Measurements from ENCODE around the gene WWOX.

DNA sequence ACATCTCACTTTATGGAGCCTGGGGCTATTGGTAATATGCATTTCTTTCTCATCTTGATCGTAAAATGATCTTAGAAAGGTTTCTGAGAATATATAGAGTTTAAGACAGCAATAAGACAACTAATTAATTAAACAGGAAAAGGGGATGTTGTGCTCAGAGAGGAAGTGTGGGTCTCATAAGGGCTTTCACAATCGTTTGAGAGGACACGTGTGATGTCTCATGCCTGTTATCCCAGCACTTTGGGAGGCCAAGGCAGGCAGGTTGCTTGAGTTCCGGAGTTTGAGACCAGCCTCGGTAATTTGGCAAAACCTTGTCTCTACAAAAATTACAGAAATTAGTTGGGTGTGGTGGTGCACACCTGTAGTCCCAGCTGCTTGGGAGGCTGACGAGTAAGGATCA is 295.6 kb downstream of the WWOX start:
- TF ChIP-seq, protein P1, sequence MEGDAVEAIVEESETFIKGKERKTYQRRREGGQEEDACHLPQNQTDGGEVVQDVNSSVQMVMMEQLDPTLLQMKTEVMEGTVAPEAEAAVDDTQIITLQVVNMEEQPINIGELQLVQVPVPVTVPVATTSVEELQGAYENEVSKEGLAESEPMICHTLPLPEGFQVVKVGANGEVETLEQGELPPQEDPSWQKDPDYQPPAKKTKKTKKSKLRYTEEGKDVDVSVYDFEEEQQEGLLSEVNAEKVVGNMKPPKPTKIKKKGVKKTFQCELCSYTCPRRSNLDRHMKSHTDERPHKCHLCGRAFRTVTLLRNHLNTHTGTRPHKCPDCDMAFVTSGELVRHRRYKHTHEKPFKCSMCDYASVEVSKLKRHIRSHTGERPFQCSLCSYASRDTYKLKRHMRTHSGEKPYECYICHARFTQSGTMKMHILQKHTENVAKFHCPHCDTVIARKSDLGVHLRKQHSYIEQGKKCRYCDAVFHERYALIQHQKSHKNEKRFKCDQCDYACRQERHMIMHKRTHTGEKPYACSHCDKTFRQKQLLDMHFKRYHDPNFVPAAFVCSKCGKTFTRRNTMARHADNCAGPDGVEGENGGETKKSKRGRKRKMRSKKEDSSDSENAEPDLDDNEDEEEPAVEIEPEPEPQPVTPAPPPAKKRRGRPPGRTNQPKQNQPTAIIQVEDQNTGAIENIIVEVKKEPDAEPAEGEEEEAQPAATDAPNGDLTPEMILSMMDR (IDR thresholded peaks at IDR 0.05; ENCODE audit: borderline replicate concordance, extremely low read depth, low read length, poor library complexity, severe bottlenecking) = no peak
- TF ChIP-seq EZH2 (IDR thresholded peaks at IDR 0.05; ENCODE audit: borderline replicate concordance, low read depth, low read length, severe bottlenecking) = no peak
